ENCODE measurements around the gene COL4A2. TPM values are rescaled to one million over a fixed set of nuclear protein-coding genes. Genes with fewer than 3 reads are reported as not detected.

The COL4A2 gene
- polyA plus RNA-seq, 2 of the 4 experiments (the other 2 are of a cell fraction), result 46.9 to 119 TPM

GRCh38 chr13:110363010-110363409 is 55.9 kb downstream of the COL4A2 start:
- TF ChIP-seq RAD21 (conservative IDR thresholded peaks at IDR 0.05 in 1 of 2, IDR thresholded peaks at IDR 0.05 in 1 of 2) (no peak), ATOH8 (CRISPR knock-in tag; IDR thresholded peaks at IDR 0.05; ENCODE audit: low read depth) (no peak), RCOR1 (IDR thresholded peaks at IDR 0.05; ENCODE audit: low read depth, low read length) (no peak), CBX2 (IDR thresholded peaks at IDR 0.05; ENCODE audit: borderline replicate concordance, low read depth) (no peak), KDM5A (IDR thresholded peaks at IDR 0.05) (no peak), ZNF302 (CRISPR knock-in tag; IDR thresholded peaks at IDR 0.05) (no peak), PHF8 (IDR thresholded peaks at IDR 0.05; ENCODE audit: borderline replicate concordance, low read depth) (no peak), TFCP2L1 (CRISPR knock-in tag; IDR thresholded peaks at IDR 0.05) (no peak), NR3C1 (IDR thresholded peaks at IDR 0.05) (no peak), EHMT2 (IDR thresholded peaks at IDR 0.05; ENCODE audit: low read depth) (no peak), RARB (CRISPR knock-in tag; IDR thresholded peaks at IDR 0.05) (no peak), CBX8 (IDR thresholded peaks at IDR 0.05) (no peak), NPAS2 (CRISPR knock-in tag; IDR thresholded peaks at IDR 0.05; ENCODE audit: borderline replicate concordance) (no peak), HEYL (CRISPR knock-in tag; IDR thresholded peaks at IDR 0.05) (no peak)
- TF ChIP-seq, protein P1, sequence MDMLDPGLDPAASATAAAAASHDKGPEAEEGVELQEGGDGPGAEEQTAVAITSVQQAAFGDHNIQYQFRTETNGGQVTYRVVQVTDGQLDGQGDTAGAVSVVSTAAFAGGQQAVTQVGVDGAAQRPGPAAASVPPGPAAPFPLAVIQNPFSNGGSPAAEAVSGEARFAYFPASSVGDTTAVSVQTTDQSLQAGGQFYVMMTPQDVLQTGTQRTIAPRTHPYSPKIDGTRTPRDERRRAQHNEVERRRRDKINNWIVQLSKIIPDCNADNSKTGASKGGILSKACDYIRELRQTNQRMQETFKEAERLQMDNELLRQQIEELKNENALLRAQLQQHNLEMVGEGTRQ (IDR thresholded peaks at IDR 0.05), result no peak
- Histone ChIP-seq H3K4me1 (peaks cover 5% of the 10 kb centered on the region; the same call in 2 of the 3 replicates), H3K27ac (no peak overlapping the region), H3K9me3 (no peaks in the 10 kb centered on the region), H3K4me3 (no peak overlapping the region), H3K4me2 (no peak overlapping the region)
- ATAC-seq, result peak in 1 of 2 experiments; percentile 66; a peak in 3 of 6 replicates
- 85% methylated on average over 8 of the region's 8 CpGs for WGBS (ENCODE audit: missing lambda C conversion rate)
- DNase-seq (ENCODE audit: low read depth in 1 of 2, low spot score in 1 of 2), result no peak
- ChIA-PET CTCF (interaction anchor here (0.6 to 0.9 kb wide), 3 partner anchors 9 to 452 kb away, joined by 3 read pairs; no protein-coding TSS in a partner anchor), POLR2A (interaction anchor here (1.2 kb wide), 1 partner anchor 15 kb away, joined by 3 read pairs; no protein-coding TSS in a partner anchor)
- no peak for FAIRE-seq

DNA sequence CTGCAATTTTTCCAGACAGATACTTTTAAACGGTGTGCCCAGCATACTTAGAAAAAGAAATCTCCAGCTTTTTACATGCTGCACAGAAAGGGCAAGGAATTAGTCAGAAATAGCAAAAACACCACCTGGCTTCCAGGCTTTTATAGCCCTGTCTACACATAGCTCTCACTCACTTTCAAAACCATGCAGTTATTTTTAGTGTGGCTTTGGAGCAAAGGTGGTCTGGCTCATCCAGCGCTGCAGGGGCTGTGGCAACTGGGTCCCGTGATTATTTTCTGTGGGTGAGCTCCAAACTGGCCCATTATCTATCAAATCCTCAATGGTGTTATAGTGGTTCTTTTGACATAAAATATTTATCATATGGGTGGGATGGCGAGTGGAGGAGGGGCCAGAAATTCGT is 57.0 kb downstream of the COL4A2 start:
- ATAC-seq (no peak), DNase-seq (ENCODE audit: low read depth in 1 of 2, low spot score in 1 of 2) (no peak), FAIRE-seq (no peak)
- peaks cover 7% of the 10 kb centered on the region; the same call in 2 of the 3 replicates for H3K4me1 ChIP-seq
- no peak overlapping the region for H3K27ac ChIP-seq
- ChIA-PET POLR2A (interaction anchor here (1.2 kb wide), 1 partner anchor 16 kb away, joined by 3 read pairs; no protein-coding TSS in a partner anchor), CTCF (interaction anchor here (0.6 kb wide), 1 partner anchor 38 kb away, joined by 3 read pairs; no protein-coding TSS in a partner anchor)
- no peak overlapping the region for H3K4me2 ChIP-seq
- no peak overlapping the region for H3K4me3 ChIP-seq
- 87% methylated on average over 5 of the region's 5 CpGs for WGBS (ENCODE audit: missing lambda C conversion rate)
- TF ChIP-seq CEBPB (IDR thresholded peaks at IDR 0.05) (no peak), EHMT2 (IDR thresholded peaks at IDR 0.05; ENCODE audit: low read depth) (no peak), ZNF302 (CRISPR knock-in tag; IDR thresholded peaks at IDR 0.05) (no peak), HOXB13 (CRISPR knock-in tag; IDR thresholded peaks at IDR 0.05; ENCODE audit: low read depth) (no peak)
- H3K9me3 ChIP-seq, result no peaks in the 10 kb centered on the region

DNA sequence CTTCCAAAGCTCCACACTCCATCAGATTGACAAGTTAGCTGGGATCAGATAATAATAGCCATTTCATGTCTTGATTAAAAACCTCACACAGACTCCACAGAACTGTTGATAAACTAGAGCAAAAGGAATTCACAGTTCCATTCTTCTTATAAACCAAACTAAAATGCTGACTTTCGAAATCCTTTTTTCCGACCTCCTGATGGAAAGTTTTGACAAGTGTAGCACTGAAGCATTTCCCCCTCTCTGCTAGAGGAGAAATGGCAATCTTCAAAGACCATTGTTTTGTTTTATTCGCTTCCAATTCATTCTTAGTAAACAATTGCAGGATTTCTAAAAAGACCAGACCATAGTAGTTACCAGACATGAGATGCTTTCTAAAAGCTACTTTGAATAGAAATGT is 58.8 kb downstream of the COL4A2 start:
- DNase-seq (ENCODE audit: low read depth in 1 of 2, low spot score in 1 of 2), result no peak
- WGBS (ENCODE audit: missing lambda C conversion rate), result 78% methylated on average over 3 of the region's 3 CpGs
- ChIA-PET POLR2A (no interaction called here), CTCF (no interaction called here)
- no peak for ATAC-seq
- no peak overlapping the region for H3K4me2 ChIP-seq
- FAIRE-seq, result no peak
- peaks cover 7% of the 10 kb centered on the region; the same call in 2 of the 3 replicates for H3K4me1 ChIP-seq
- H3K27ac ChIP-seq, result no peak overlapping the region
- H3K4me3 ChIP-seq, result no peak overlapping the region
- no peaks in the 10 kb centered on the region for H3K9me3 ChIP-seq
- no peak for TF ChIP-seq ZC3H11A (IDR thresholded peaks at IDR 0.05)
- no peak for TF ChIP-seq EHMT2 (IDR thresholded peaks at IDR 0.05; ENCODE audit: low read depth)
- TF ChIP-seq HOXB5 (CRISPR knock-in tag; IDR thresholded peaks at IDR 0.05), result no peak
- no peak for TF ChIP-seq HOXA7 (CRISPR knock-in tag; IDR thresholded peaks at IDR 0.05)
- TF ChIP-seq MYC (IDR thresholded peaks at IDR 0.05; ENCODE audit: borderline replicate concordance, low read length), result no peak
- no peak for TF ChIP-seq MAZ (IDR thresholded peaks at IDR 0.05; ENCODE audit: borderline replicate concordance, low read depth, low read length)
- TF ChIP-seq HOXB13 (CRISPR knock-in tag; IDR thresholded peaks at IDR 0.05; ENCODE audit: low read depth), result no peak
- no peak for TF ChIP-seq CBX2 (IDR thresholded peaks at IDR 0.05; ENCODE audit: borderline replicate concordance, low read depth)
- TF ChIP-seq FOXS1 (CRISPR knock-in tag; IDR thresholded peaks at IDR 0.05), result no peak
- no peak for TF ChIP-seq TP53 (CRISPR knock-in tag; IDR thresholded peaks at IDR 0.05)
- no peak for TF ChIP-seq TFCP2L1 (CRISPR knock-in tag; IDR thresholded peaks at IDR 0.05)
- TF ChIP-seq RCOR1 (IDR thresholded peaks at IDR 0.05; ENCODE audit: low read depth, low read length), result no peak
- no peak for TF ChIP-seq CEBPB (IDR thresholded peaks at IDR 0.05)
- no peak for TF ChIP-seq RNF2 (IDR thresholded peaks at IDR 0.05; ENCODE audit: borderline replicate concordance, low read depth)
- no peak for TF ChIP-seq BCL3 (IDR thresholded peaks at IDR 0.05)
- no peak for TF ChIP-seq HEYL (CRISPR knock-in tag; IDR thresholded peaks at IDR 0.05)
- no peak for TF ChIP-seq PBX3 (IDR thresholded peaks at IDR 0.05)
- no peak for TF ChIP-seq SREBF2 (IDR thresholded peaks at IDR 0.05)
- TF ChIP-seq JUNB (IDR thresholded peaks at IDR 0.05), result no peak
